Nephron progenitor cell (in vitro differentiated cells): ENCODE results near the gene RHBDF1.
"Not testable (repeated sequence)": the region's sequence is repeated elsewhere in the genome, so short reads cannot be mapped to it uniquely, and the experiment has no call there.

Source experiments
- DNase-seq: peaks from one replicate; pipeline ENCODE4 v3.0.0; 2021
- H3K27ac Mint-ChIP-seq: 2 replicates; pipeline ENCODE4 v1.8.0; 2021; ENCODE audit warnings: mild to moderate bottlenecking, moderate library complexity, mixed read lengths
- H3K27me3 Mint-ChIP-seq: 2 replicates; pipeline ENCODE4 v1.8.0; 2021; ENCODE audit warnings: mild to moderate bottlenecking, low read depth, mixed read lengths; ENCODE audit not compliant: poor library complexity
- H3K36me3 Mint-ChIP-seq: 2 replicates; pipeline ENCODE4 v1.8.0; 2021; ENCODE audit warnings: low read depth, mixed read lengths
- H3K4me1 Mint-ChIP-seq: 2 replicates; pipeline ENCODE4 v1.8.0; 2021; ENCODE audit warnings: mixed read lengths
- H3K4me3 Mint-ChIP-seq: 2 replicates; pipeline ENCODE4 v1.8.0; 2021; ENCODE audit warnings: mild to moderate bottlenecking, moderate library complexity, mixed read lengths
- H3K9me3 Mint-ChIP-seq: 2 replicates; pipeline ENCODE4 v1.8.0; 2021; ENCODE audit warnings: mild to moderate bottlenecking, moderate library complexity, mixed read lengths
- CTCF ChIP-seq: fragments of 200-600 bp; sonication (generic); IDR thresholded peaks from 2 replicates; pipeline ENCODE4 v1.5.0; 2021; ENCODE audit warnings: antibody characterized with exemption

RHBDF1 gene

GRCh38 chr16:10772-11171 lies 61.7 kb downstream of the RHBDF1 start:
- H3K9me3 Mint-ChIP-seq, H3K27me3 Mint-ChIP-seq, H3K27ac Mint-ChIP-seq, H3K4me1 Mint-ChIP-seq, H3K36me3 Mint-ChIP-seq, H3K4me3 Mint-ChIP-seq: not testable (repeated sequence)
- peak; percentile 81 for DNase-seq
- peak; percentile 28 for TF ChIP-seq CTCF

GRCh38 chr16:9903-10665 lies 62.3 kb downstream of the RHBDF1 start:
- H3K36me3 Mint-ChIP-seq, result no peaks in the 10 kb centered on the region
- DNase-seq, result no peak
- peak overlapping the region; percentile 71 for H3K4me3 Mint-ChIP-seq
- no peak for TF ChIP-seq CTCF
- no peaks in the 10 kb centered on the region for H3K4me1 Mint-ChIP-seq
- H3K27me3 Mint-ChIP-seq, result no peaks in the 10 kb centered on the region
- H3K27ac Mint-ChIP-seq, result no peak overlapping the region
- no peaks in the 10 kb centered on the region for H3K9me3 Mint-ChIP-seq
